D721Med (cell line): ENCODE results near the gene HPGDS.

Experiments used
- DNase-seq: peaks from one replicate; pipeline ENCODE4 v3.0.0; 2011; ENCODE audit warnings: low spot score; ENCODE audit not compliant: insufficient read length
- FAIRE-seq: peaks from 2 replicates; lab custom pipeline; 2011; peaks lifted over from hg19 to GRCh38; lab: Jason Lieb, UNC
- CTCF ChIP-seq: IDR thresholded peaks from 2 replicates; pipeline ENCODE4 v1.5.1; 2012; ENCODE audit warnings: mild to moderate bottlenecking, control low read depth; ENCODE audit not compliant: insufficient read depth; ENCODE audit errors: missing control alignments

Gene HPGDS

GRCh38 chr4:94256828-94257227 lies 85.8 kb downstream of the HPGDS start:
- FAIRE-seq: no peak

GRCh38 chr4:94256144-94256783 lies 86.4 kb downstream of the HPGDS start:
- DNase-seq: no peak
- no peak for FAIRE-seq

More at GRCh38 chr4:94256828-94257227, 85.8 kb downstream of the HPGDS start:
- peak; percentile 48 for TF ChIP-seq CTCF
- no peak for DNase-seq

GRCh38 chr4:94253036-94253435 lies 89.6 kb downstream of the HPGDS start:
- TF ChIP-seq CTCF: no peak
- FAIRE-seq: no peak
- no peak for DNase-seq

More at GRCh38 chr4:94256144-94256783, 86.4 kb downstream of the HPGDS start:
- TF ChIP-seq CTCF: no peak

- DNase-seq (no peak), FAIRE-seq (peak; percentile 51)
- TF ChIP-seq CTCF: no peak
Observed at GRCh38 chr4:94251094-94251493, 91.5 kb downstream of the HPGDS start.
